SU-DHL-6 (cell line): ENCODE results near the gene TCEANC.

Experiments used
- EZH2phosphoT487 ChIP-seq: fragments of 200-600 bp; sonication (generic), shearing (Covaris generic); conservative IDR thresholded peaks from 2 replicates; pipeline ENCODE4 v1.6.1; 2018; ENCODE audit warnings: mild to moderate bottlenecking, antibody characterized with exemption, low read length, moderate library complexity, mixed read lengths
- TF ChIP-seq, protein P1 (sequence below): fragments of 200-600 bp; sonication (generic); IDR thresholded peaks from one replicate; pipeline ENCODE4 v1.5.1; 2017; ENCODE audit warnings: antibody characterized with exemption, mild to moderate bottlenecking, low read length, moderate library complexity; ENCODE audit not compliant: insufficient read depth, poor library complexity, severe bottlenecking

DNA sequence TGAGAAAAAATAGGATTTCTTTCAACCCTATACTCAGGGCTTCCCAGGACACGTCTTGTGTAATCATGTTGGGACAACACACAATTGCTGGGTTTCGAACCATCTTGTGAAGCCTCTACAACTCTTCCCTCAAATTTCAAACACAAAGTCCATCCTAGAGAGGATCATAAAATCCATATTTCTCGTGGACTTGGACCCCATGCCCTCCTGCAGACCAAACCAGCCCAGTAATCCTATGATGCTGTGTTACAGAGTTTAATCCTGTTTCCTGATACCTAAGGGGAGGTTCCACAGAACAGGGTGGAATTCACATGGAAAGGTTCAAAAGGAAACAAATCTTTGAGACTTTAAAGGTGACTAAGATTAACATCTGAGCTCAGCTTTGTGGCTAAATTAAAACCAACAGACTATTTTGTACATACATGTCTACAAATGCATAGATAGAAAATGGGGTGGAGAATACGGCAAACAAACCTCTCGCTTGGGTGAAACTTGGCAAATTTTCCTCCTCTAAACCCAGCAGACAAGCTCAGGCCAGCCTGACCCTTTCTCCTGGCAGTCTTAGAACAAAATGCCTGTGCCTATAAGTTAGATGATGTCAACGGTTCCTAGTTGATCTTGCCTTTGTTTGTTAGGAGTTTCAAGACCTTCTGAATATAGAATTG, 45.5 kb upstream of the TCEANC start:
- TF ChIP-seq, protein P1, sequence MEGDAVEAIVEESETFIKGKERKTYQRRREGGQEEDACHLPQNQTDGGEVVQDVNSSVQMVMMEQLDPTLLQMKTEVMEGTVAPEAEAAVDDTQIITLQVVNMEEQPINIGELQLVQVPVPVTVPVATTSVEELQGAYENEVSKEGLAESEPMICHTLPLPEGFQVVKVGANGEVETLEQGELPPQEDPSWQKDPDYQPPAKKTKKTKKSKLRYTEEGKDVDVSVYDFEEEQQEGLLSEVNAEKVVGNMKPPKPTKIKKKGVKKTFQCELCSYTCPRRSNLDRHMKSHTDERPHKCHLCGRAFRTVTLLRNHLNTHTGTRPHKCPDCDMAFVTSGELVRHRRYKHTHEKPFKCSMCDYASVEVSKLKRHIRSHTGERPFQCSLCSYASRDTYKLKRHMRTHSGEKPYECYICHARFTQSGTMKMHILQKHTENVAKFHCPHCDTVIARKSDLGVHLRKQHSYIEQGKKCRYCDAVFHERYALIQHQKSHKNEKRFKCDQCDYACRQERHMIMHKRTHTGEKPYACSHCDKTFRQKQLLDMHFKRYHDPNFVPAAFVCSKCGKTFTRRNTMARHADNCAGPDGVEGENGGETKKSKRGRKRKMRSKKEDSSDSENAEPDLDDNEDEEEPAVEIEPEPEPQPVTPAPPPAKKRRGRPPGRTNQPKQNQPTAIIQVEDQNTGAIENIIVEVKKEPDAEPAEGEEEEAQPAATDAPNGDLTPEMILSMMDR, result no peak
- no peak for TF ChIP-seq EZH2phosphoT487
